Measurements from ENCODE around the gene PHF12.

- TF ChIP-seq CTCF (IDR thresholded peaks at IDR 0.05; ENCODE audit: low read depth, low read length, poor library complexity, severe bottlenecking): no peak
- TF ChIP-seq EZH2phosphoT487 (IDR thresholded peaks at IDR 0.05; ENCODE audit: borderline replicate concordance, low read length): no peak
Measured at GRCh38 chr17:28944862-28945741, 6.2 kb downstream of the PHF12 start.
